Bronchial epithelial cell (primary cell): ENCODE data around the gene PBX1. TPM values are rescaled to one million over a fixed set of nuclear protein-coding genes. Genes with fewer than 3 reads are reported as not detected.
A peak's percentile ranks its signal among the peaks of the same experiment; 100 is the strongest.

Experiments used
- DNase-seq: peaks from one replicate; pipeline ENCODE4 v3.0.0-alpha.2; 2010; ENCODE audit warnings: low read depth
- FAIRE-seq: peaks from 2 replicates; lab custom pipeline; 2011; peaks lifted over from hg19 to GRCh38; lab: Jason Lieb, UNC
- H3K27me3 ChIP-seq: 2 replicates; pipeline ENCODE4 v1.5.1; 2011; ENCODE audit warnings: low read length; ENCODE audit not compliant: control insufficient read depth, insufficient read depth
- H3K36me3 ChIP-seq: 2 replicates; pipeline ENCODE4 v1.5.1; 2011; ENCODE audit warnings: low read length; ENCODE audit not compliant: control insufficient read depth, insufficient read depth
- H3K4me3 ChIP-seq: 2 replicates; pipeline ENCODE4 v1.5.1; 2011; ENCODE audit warnings: mild to moderate bottlenecking, low read depth, low read length, control low read depth
- total RNA-seq: library from RNA; depleted of rRNA; stranded (reverse); fragments of >200 nt; gene quantifications from 2 replicates; pipeline ENCODE4 v1.2.1, GENCODE V29; 2014
- TF ChIP-seq, protein P1 (sequence below): IDR thresholded peaks from 2 replicates; pipeline ENCODE4 v1.5.1; 2011; ENCODE audit warnings: mild to moderate bottlenecking, moderate library complexity, low read length, control low read depth, inconsistent platforms; ENCODE audit not compliant: insufficient read depth, severe bottlenecking

The PBX1 gene
- total RNA-seq, 1 donor from 2014 or later, result 3.2 TPM

DNA sequence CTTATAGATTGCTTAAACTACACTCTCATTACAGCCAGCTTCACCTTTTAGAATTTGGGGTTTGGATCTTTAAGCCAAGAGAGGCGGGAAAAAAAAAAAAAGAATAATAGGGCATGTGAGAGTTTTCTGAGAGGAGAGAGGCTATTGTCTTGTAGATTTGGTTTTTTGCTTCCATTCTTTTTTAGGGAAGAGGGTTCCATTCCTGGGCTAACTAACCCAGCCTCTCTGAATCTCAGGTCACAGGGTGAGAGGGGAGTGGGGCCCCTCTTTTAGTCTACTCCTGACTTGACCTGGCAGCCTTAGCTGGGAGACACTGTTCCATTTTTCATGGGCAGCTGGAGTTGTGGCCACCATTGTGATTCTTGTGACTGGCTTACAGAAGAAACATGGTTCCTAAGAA is 24.2 kb downstream of the PBX1 start:
- TF ChIP-seq, protein P1, sequence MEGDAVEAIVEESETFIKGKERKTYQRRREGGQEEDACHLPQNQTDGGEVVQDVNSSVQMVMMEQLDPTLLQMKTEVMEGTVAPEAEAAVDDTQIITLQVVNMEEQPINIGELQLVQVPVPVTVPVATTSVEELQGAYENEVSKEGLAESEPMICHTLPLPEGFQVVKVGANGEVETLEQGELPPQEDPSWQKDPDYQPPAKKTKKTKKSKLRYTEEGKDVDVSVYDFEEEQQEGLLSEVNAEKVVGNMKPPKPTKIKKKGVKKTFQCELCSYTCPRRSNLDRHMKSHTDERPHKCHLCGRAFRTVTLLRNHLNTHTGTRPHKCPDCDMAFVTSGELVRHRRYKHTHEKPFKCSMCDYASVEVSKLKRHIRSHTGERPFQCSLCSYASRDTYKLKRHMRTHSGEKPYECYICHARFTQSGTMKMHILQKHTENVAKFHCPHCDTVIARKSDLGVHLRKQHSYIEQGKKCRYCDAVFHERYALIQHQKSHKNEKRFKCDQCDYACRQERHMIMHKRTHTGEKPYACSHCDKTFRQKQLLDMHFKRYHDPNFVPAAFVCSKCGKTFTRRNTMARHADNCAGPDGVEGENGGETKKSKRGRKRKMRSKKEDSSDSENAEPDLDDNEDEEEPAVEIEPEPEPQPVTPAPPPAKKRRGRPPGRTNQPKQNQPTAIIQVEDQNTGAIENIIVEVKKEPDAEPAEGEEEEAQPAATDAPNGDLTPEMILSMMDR, result no peak
- no peak for DNase-seq
- no peak overlapping the region for H3K4me3 ChIP-seq
- no peaks in the 10 kb centered on the region for H3K36me3 ChIP-seq
- FAIRE-seq, result no peak
- no peaks in the 10 kb centered on the region for H3K27me3 ChIP-seq

DNA sequence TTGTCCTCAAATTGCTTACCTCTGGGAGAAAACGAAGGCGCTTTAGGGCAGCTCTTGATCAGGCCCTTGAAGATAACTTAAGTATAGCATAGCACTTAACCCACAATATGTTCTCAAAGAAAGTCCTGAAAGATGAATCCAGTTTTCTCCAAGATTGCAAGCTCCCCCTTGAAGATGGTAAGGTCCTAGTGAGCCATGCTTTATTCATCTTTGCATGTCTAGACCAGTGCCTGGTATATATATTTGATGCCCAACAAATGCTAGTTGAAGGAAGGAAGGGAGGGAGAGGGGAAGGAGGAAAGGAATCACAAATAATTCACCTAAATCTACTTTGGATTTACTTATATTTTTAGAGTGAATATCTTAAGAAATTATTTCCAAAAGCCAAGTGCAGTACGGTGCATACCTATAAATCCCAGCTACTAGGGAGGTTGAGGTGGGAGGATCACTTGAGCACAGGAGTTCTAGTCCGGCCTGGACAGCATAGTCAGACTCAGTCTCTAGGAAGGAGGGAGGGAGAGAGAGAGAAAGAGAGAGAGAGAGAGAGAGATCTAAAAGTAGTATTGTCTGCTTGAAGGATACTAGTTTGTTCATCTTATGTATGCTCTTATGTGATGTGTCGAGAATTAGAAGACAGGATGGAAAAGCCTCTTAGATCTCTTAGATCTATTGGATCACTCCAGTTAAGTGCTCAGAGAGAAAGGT is 25.0 kb downstream of the PBX1 start:
- Histone ChIP-seq H3K36me3 (no peaks in the 10 kb centered on the region), H3K4me3 (no peak overlapping the region), H3K27me3 (no peaks in the 10 kb centered on the region)
- DNase-seq, result peak; percentile 77
- FAIRE-seq, result no peak
- TF ChIP-seq, protein P1, result no peak

GRCh38 chr1:164586591-164586990 is 27.6 kb downstream of the PBX1 start:
- no peaks in the 10 kb centered on the region for H3K27me3 ChIP-seq
- DNase-seq (no peak), FAIRE-seq (no peak)
- H3K4me3 ChIP-seq, result no peak overlapping the region
- TF ChIP-seq, protein P1, result no peak
- no peaks in the 10 kb centered on the region for H3K36me3 ChIP-seq

DNA sequence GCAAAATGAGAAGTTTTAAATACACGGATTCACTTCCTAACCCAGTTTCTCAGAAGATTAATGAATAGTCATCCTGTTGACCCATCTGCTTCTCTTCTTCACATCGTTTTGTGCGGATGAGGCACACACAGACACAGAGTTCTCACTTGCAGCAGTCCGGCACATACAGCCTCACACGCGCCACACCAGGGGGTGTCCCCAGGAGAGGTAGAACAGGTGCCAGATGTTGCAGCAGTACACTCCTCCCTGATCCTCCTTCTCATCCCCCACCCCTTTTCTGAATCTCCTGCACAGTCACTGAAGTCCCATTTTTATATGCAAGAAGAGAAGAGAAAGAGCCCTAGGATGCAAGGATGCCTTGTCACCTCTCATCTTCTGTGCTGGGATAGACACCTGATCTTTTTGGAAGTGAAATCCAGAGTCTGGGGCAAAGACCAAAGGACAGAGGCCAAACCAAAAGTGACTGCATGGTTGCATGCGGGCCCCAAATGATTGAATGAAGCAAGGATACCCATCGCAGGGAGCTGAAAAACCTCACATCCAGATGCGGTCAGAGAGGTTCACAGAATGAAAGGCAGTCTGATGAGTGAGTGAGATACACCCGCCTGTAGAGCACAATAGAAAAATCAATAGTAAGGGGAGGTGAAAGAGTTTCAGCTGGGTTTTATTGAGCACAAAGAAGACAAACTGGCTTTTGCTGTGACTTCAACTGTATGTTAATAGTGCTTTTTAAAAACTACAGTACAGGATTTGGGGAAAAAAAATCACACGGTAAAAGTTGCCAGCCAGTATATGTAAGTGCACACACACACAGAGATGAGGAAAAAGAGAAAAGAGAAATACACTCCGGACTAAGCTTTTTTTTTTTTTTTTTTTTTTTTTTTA is 28.9 kb downstream of the PBX1 start:
- Histone ChIP-seq H3K36me3 (no peaks in the 10 kb centered on the region), H3K4me3 (no peak overlapping the region), H3K27me3 (no peaks in the 10 kb centered on the region)
- TF ChIP-seq, protein P1, result no peak
- FAIRE-seq (no peak), DNase-seq (no peak)

- DNase-seq (no peak), FAIRE-seq (no peak)
- Histone ChIP-seq H3K4me3 (no peak overlapping the region), H3K27me3 (no peaks in the 10 kb centered on the region), H3K36me3 (no peaks in the 10 kb centered on the region)
- TF ChIP-seq, protein P1, result no peak
Measured at GRCh38 chr1:164588516-164589341, 29.7 kb downstream of the PBX1 start.
